BLaER1 (cell line): ENCODE data around the gene INPP5A.
A peak's percentile ranks its signal among the peaks of the same experiment; 100 is the strongest.

Experiments used
- H3K27ac ChIP-seq: shearing (Covaris generic); formaldehyde crosslinking; 2 replicates; pipeline ENCODE4 v1.8.1; 2022
- H3K27me3 ChIP-seq: shearing (Covaris generic); formaldehyde crosslinking; 2 replicates; pipeline ENCODE4 v1.8.1; 2022
- H3K36me3 ChIP-seq: shearing (Covaris generic); formaldehyde crosslinking; 2 replicates; pipeline ENCODE4 v1.8.1; 2022
- H3K4me1 ChIP-seq: shearing (Covaris generic); formaldehyde crosslinking; 2 replicates; pipeline ENCODE4 v1.8.1; 2022
- H3K4me2 ChIP-seq: shearing (Covaris generic); formaldehyde crosslinking; 2 replicates; pipeline ENCODE4 v1.8.1; 2022
- H3K4me3 ChIP-seq: shearing (Covaris generic); formaldehyde crosslinking; 2 replicates; pipeline ENCODE4 v1.8.1; 2022
- H3K9ac ChIP-seq: shearing (Covaris generic); formaldehyde crosslinking; 2 replicates; pipeline ENCODE4 v1.8.1; 2022
- H3K9me3 ChIP-seq: shearing (Covaris generic); formaldehyde crosslinking; 2 replicates; pipeline ENCODE4 v1.8.1; 2022
- H4K20me1 ChIP-seq: shearing (Covaris generic); formaldehyde crosslinking; 2 replicates; pipeline ENCODE4 v1.8.1; 2022
- Cebpa-rat ChIP-seq: shearing (Covaris generic); IDR thresholded peaks from 2 replicates; pipeline ENCODE4 v1.8.1; 2022

Gene INPP5A

GRCh38 chr10:132494866-132495630 lies 42.5 kb upstream of the INPP5A start:
- 0 out of 2 replicates have a peak, but pooled peaks cover 6% of the 10 kb centered on the region for H4K20me1 ChIP-seq
- no peak overlapping the region for H3K9ac ChIP-seq
- H3K27ac ChIP-seq: no peak overlapping the region

DNA sequence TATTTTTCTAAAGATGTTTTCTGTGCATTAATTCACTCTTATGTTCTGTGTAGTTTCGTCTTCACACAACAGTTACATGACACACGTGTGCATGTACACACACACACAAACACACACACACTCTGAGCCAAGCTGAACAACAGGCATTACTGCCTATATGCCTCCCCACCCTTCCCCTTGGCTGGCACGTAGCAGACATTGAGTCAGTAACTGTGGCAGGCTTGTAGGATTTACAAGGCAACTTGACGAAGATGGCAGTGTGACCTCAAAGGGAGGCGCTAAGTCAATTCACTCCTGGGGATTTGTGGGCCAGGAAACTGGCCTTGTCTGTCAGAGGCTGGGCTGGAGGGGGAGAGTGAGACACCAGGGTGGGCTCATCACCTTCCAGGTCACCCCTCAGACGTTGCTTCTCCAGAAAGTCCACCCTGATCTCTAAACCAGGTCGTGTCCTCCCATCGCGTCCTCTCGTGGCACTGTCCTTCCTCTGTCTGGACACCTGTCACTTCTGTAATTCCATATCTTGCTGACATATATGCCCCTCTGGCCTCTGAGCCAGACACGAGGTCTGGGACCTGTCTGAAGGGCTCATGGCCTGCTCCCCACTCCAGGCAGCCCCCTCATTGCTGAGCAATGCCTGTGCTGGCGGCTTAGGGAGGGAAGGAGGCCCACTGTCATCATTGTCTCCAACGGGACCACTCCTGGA lies 41.1 kb upstream of the INPP5A start:
- peaks cover 44% of the 10 kb centered on the region for H3K4me1 ChIP-seq
- TF ChIP-seq Cebpa-rat: no peak

More at GRCh38 chr10:132494866-132495630, 42.5 kb upstream of the INPP5A start:
- Histone ChIP-seq H3K4me2 (no peak overlapping the region), H3K4me1 (peaks cover 36% of the 10 kb centered on the region), H3K4me3 (no peak overlapping the region), H3K36me3 (no peaks in the 10 kb centered on the region), H3K27me3 (peaks cover 23% of the 10 kb centered on the region), H3K9me3 (peaks cover 10% of the 10 kb centered on the region; the same call in 1 of the 2 replicates)
- TF ChIP-seq Cebpa-rat: no peak

DNA sequence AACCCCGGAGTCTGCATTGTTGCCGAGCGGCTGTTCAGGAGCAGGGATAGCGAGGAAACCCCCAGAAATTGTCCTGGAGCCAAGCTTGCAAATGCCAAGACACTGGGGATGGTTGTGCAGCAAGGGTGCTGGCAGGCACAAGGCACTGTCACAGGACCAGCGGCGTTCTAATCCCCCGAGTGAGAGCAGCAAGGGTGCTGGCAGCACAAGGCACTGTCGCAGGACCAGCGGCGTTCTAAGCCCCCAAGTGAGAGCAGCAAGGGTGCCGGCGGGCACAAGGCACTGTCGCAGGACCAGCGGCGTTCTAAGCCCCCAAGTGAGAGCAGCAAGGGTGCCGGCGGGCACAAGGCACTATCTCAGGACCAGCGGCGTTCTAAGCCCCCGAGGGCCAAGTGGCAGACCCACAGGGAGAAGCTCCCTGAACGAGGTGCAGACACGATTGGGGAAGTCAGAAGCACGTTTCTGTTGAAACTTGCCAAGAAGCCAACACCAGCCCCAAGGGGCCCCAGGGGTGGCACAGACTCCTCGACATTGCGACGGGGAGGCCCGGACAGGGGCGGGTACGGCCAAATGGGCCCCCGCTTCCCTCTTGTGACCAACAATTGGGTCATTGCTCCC lies 40.4 kb upstream of the INPP5A start:
- H3K4me1 ChIP-seq: peaks cover 51% of the 10 kb centered on the region
- H4K20me1 ChIP-seq: 0 out of 2 replicates have a peak, but pooled peaks cover 6% of the 10 kb centered on the region
- no peak for TF ChIP-seq Cebpa-rat
- no peaks in the 10 kb centered on the region for H3K36me3 ChIP-seq
- H3K4me3 ChIP-seq: no peak overlapping the region
- H3K9ac ChIP-seq: no peak overlapping the region
- no peak overlapping the region for H3K27ac ChIP-seq
- H3K4me2 ChIP-seq: peak overlapping the region; percentile 82
- H3K27me3 ChIP-seq: peaks cover 26% of the 10 kb centered on the region
- no peaks in the 10 kb centered on the region for H3K9me3 ChIP-seq

More for the DNA sequence above, 41.1 kb upstream of the INPP5A start:
- Histone ChIP-seq H3K27me3 (peaks cover 23% of the 10 kb centered on the region), H4K20me1 (0 out of 2 replicates have a peak, but pooled peaks cover 6% of the 10 kb centered on the region), H3K9ac (no peak overlapping the region), H3K27ac (no peak overlapping the region), H3K4me3 (no peak overlapping the region), H3K4me2 (peak overlapping the region; percentile 82), H3K36me3 (no peaks in the 10 kb centered on the region), H3K9me3 (no peaks in the 10 kb centered on the region)

DNA sequence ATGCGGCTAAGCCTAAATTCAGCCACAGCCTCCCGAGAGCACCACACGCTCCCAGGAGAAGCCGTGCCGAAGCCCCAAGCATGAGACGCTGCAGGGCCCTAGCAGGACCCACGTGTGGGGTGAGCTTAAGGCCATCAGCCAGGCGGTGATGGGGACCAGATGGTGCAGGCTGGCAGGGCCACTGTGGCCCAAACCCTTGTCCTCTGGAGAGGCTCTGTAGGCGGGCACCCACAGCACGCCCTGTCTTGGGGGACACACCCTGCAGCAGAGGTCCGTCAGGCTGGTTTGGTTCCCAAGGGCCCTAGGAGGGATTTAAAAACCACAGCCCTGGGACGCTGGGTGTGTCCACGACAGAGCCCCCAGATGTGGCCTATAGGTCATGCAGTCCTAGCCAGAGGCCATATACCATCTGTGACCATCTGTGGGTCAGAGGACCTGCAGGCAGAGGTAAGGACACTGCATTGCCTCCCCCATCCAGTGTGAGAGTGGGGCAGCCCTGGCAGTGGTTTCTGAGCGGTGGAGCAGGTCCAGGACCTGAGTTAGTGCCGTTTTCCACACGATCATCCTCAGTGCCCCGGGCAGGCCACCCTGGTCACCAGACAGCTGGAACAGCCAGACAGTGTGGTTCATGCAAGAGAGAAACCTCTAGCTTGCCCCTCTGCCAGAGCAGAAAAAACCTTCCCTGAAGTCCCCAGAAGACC lies 39.6 kb upstream of the INPP5A start:
- H3K27me3 ChIP-seq: peaks cover 35% of the 10 kb centered on the region
- peaks cover 59% of the 10 kb centered on the region for H3K4me1 ChIP-seq
- H3K27ac ChIP-seq: no peak overlapping the region
- H4K20me1 ChIP-seq: 0 out of 2 replicates have a peak, but pooled peaks cover 6% of the 10 kb centered on the region
- no peak for TF ChIP-seq Cebpa-rat
- peak overlapping the region; percentile 82 for H3K4me2 ChIP-seq
- no peaks in the 10 kb centered on the region for H3K36me3 ChIP-seq
- H3K4me3 ChIP-seq: no peak overlapping the region
- H3K9ac ChIP-seq: no peak overlapping the region
- H3K9me3 ChIP-seq: no peaks in the 10 kb centered on the region

GRCh38 chr10:132498562-132499366 lies 38.8 kb upstream of the INPP5A start:
- Histone ChIP-seq H3K9me3 (no peaks in the 10 kb centered on the region), H4K20me1 (0 out of 2 replicates have a peak, but pooled peaks cover 6% of the 10 kb centered on the region), H3K4me3 (no peak overlapping the region), H3K9ac (no peak overlapping the region), H3K36me3 (no peaks in the 10 kb centered on the region), H3K27ac (no peak overlapping the region), H3K27me3 (peaks cover 42% of the 10 kb centered on the region), H3K4me1 (peaks cover 66% of the 10 kb centered on the region), H3K4me2 (peak overlapping the region; percentile 82)
- TF ChIP-seq Cebpa-rat: no peak

DNA sequence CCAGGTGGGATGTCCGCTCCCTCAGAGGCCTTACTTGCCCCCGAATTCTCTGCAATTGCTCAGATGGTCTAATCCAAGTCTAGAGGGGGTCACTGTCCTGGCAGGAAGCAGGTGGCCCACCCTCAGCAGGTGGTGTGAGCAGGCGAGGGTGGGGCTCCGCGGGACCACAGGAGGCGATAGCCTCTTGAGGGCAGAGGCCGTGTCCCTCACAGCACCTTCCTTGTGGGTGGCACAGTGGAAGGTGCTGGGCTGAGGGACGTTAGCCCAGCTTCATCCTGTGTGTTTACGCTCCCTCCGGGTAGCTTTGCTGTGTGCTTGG lies 38.3 kb upstream of the INPP5A start:
- Histone ChIP-seq H3K4me1 (peaks cover 66% of the 10 kb centered on the region), H3K27ac (no peak overlapping the region), H3K4me3 (no peak overlapping the region), H3K9me3 (no peaks in the 10 kb centered on the region), H4K20me1 (0 out of 2 replicates have a peak, but pooled peaks cover 6% of the 10 kb centered on the region), H3K9ac (no peak overlapping the region), H3K4me2 (peak overlapping the region; percentile 17; the same call in 1 of the 2 replicates), H3K36me3 (no peaks in the 10 kb centered on the region), H3K27me3 (peaks cover 42% of the 10 kb centered on the region)
- TF ChIP-seq Cebpa-rat: no peak

GRCh38 chr10:132500781-132501415 lies 36.7 kb upstream of the INPP5A start:
- Histone ChIP-seq H3K36me3 (no peaks in the 10 kb centered on the region), H3K27me3 (peaks cover 42% of the 10 kb centered on the region), H3K4me2 (peak overlapping the region; percentile 55), H3K4me1 (peaks cover 70% of the 10 kb centered on the region), H4K20me1 (0 out of 2 replicates have a peak, but pooled peaks cover 6% of the 10 kb centered on the region), H3K27ac (no peak overlapping the region), H3K9me3 (no peaks in the 10 kb centered on the region), H3K4me3 (no peak overlapping the region), H3K9ac (no peak overlapping the region)
- TF ChIP-seq Cebpa-rat: no peak

DNA sequence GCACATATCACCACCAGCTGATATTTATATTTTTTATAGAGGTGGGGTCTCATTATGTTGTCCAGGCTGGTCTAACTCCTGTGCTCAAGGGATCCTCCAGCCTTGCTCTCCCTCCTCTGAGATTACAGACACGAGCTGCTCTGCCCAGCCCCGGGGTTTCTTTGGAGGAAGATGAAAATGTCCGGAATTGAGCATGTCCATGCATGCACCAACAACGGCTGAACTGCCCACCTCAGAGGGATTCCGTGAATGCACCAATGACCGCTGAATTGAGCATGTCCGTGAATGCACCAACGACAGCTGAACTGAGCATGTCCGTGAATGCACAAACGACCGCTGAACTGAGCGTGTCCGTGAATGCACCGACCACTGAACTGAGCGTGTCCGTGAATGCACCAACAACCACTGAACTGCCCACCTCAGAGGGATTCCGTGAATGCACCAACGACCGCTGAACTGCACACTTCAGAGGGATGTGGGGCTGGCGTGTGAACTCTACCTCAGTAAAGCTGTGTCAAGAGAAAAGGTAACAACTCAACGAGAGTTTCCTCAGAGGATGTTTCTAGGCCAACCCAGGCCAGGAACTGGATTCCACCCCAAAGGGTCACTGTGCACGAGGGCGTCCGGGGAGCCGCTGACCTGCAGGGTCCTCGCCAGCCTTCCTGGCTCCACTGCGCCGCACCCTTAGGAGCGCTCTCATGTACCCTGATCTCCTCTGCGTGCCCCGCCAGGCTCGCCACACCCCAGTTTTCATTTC lies 34.9 kb upstream of the INPP5A start:
- Histone ChIP-seq H3K27ac (no peak overlapping the region), H3K9me3 (no peaks in the 10 kb centered on the region), H3K4me1 (peaks cover 54% of the 10 kb centered on the region), H3K36me3 (no peaks in the 10 kb centered on the region), H3K9ac (no peak overlapping the region), H3K27me3 (peaks cover 26% of the 10 kb centered on the region), H3K4me3 (no peak overlapping the region), H4K20me1 (no peaks in the 10 kb centered on the region), H3K4me2 (peak overlapping the region; percentile 34)
- no peak for TF ChIP-seq Cebpa-rat
